Duodenal mucosa (tissue), 2 donors: Measurements from ENCODE around the gene C12orf57.

ENCODE experiments used
- H3K27ac ChIP-seq: one replicate; pipeline ENCODE4 v1.7.0; 2013; ENCODE audit warnings: low read depth, low read length
- H3K27me3 ChIP-seq, 2 donors: one replicate each; pipeline ENCODE4 v1.7.0; 2013; ENCODE audit warnings: low read length in 2 of 2, control low read depth in 1 of 2; ENCODE audit not compliant: insufficient read depth in 2 of 2, control insufficient read depth in 1 of 2
- H3K36me3 ChIP-seq, 2 donors: one replicate each; pipeline ENCODE4 v1.7.0; 2013; ENCODE audit warnings: low read length in 2 of 2, control low read depth in 1 of 2; ENCODE audit not compliant: insufficient read depth in 2 of 2, control insufficient read depth in 1 of 2
- H3K4me1 ChIP-seq, 2 donors: one replicate each; pipeline ENCODE4 v1.7.0; 2013; ENCODE audit warnings: low read length in 2 of 2, control low read depth in 1 of 2; ENCODE audit not compliant: insufficient read depth in 2 of 2, control insufficient read depth in 1 of 2
- H3K4me3 ChIP-seq, 2 donors: one replicate each; pipeline ENCODE4 v1.7.0; 2013; ENCODE audit warnings: low read length in 2 of 2, low read depth in 1 of 2
- H3K9ac ChIP-seq, 2 donors: one replicate each; pipeline ENCODE4 v1.7.0; 2013; ENCODE audit warnings: low read length in 2 of 2, low read depth in 1 of 2
- H3K9me3 ChIP-seq, 2 donors: one replicate each; pipeline ENCODE4 v1.7.0; 2013; ENCODE audit warnings: low read length in 2 of 2, control low read depth in 1 of 2; ENCODE audit not compliant: control insufficient read depth in 1 of 2

The C12orf57 gene

GRCh38 chr12:6953442-6954315 is 9.9 kb downstream of the C12orf57 start:
- H3K9ac ChIP-seq, result peak overlapping the region; percentile 53 to 69
- peaks cover 17 to 27% of the 10 kb centered on the region in 2 donors for H3K36me3 ChIP-seq
- H3K27ac ChIP-seq, result peak overlapping the region; percentile 67
- no peaks in the 10 kb centered on the region for H3K9me3 ChIP-seq
- no peaks in the 10 kb centered on the region for H3K27me3 ChIP-seq
- H3K4me3 ChIP-seq, result peak overlapping the region; percentile 67 to 74
- H3K4me1 ChIP-seq, result peaks cover 51 to 74% of the 10 kb centered on the region in 2 donors

- Histone ChIP-seq H3K27ac (peak overlapping the region; percentile 67), H3K9me3 (no peaks in the 10 kb centered on the region), H3K36me3 (peaks cover 17 to 30% of the 10 kb centered on the region in 2 donors), H3K4me1 (peaks cover 47 to 75% of the 10 kb centered on the region in 2 donors), H3K27me3 (no peaks in the 10 kb centered on the region), H3K4me3 (peak overlapping the region; percentile 37 to 67), H3K9ac (peak overlapping the region in 1 of 2 donors; percentile 39)
Measured at GRCh38 chr12:6954316-6955107, 10.7 kb downstream of the C12orf57 start.

- Histone ChIP-seq H3K4me1 (peaks cover 47 to 75% of the 10 kb centered on the region in 2 donors), H3K4me3 (no peak overlapping the region), H3K9ac (no peak overlapping the region), H3K36me3 (peaks cover 17 to 34% of the 10 kb centered on the region in 2 donors), H3K9me3 (no peaks in the 10 kb centered on the region), H3K27ac (no peak overlapping the region), H3K27me3 (no peaks in the 10 kb centered on the region)
Measured at GRCh38 chr12:6955108-6956020, 11.5 kb downstream of the C12orf57 start.

- peaks cover 17 to 35% of the 10 kb centered on the region in 2 donors for H3K36me3 ChIP-seq
- no peaks in the 10 kb centered on the region for H3K9me3 ChIP-seq
- H3K27ac ChIP-seq, result no peak overlapping the region
- no peak overlapping the region for H3K4me3 ChIP-seq
- no peak overlapping the region for H3K9ac ChIP-seq
- no peaks in the 10 kb centered on the region for H3K27me3 ChIP-seq
- H3K4me1 ChIP-seq, result peaks cover 51 to 76% of the 10 kb centered on the region in 2 donors
Measured at GRCh38 chr12:6956021-6956727, 12.4 kb downstream of the C12orf57 start.

GRCh38 chr12:6957151-6957701 is 13.4 kb downstream of the C12orf57 start:
- Histone ChIP-seq H3K27me3 (no peaks in the 10 kb centered on the region), H3K27ac (no peak overlapping the region), H3K4me1 (peaks cover 62 to 87% of the 10 kb centered on the region in 2 donors), H3K4me3 (no peak overlapping the region), H3K9me3 (no peaks in the 10 kb centered on the region), H3K9ac (no peak overlapping the region), H3K36me3 (peaks cover 17 to 35% of the 10 kb centered on the region in 2 donors)

GRCh38 chr12:6957741-6958608 is 14.2 kb downstream of the C12orf57 start:
- H3K9ac ChIP-seq, result peak overlapping the region in 1 of 2 donors; percentile 47
- H3K4me3 ChIP-seq, result peak overlapping the region in 1 of 2 donors; percentile 32
- H3K27me3 ChIP-seq, result no peaks in the 10 kb centered on the region
- H3K27ac ChIP-seq, result no peak overlapping the region
- H3K4me1 ChIP-seq, result peaks cover 67 to 91% of the 10 kb centered on the region in 2 donors
- H3K36me3 ChIP-seq, result peaks cover 13 to 35% of the 10 kb centered on the region in 2 donors
- H3K9me3 ChIP-seq, result no peaks in the 10 kb centered on the region

GRCh38 chr12:6958609-6959057 is 14.8 kb downstream of the C12orf57 start:
- Histone ChIP-seq H3K9ac (peak overlapping the region in 1 of 2 donors; percentile 47), H3K36me3 (peaks cover 13 to 35% of the 10 kb centered on the region in 2 donors), H3K27me3 (no peaks in the 10 kb centered on the region), H3K4me1 (peaks cover 67 to 86% of the 10 kb centered on the region in 2 donors), H3K4me3 (peak overlapping the region; percentile 32 to 37), H3K9me3 (no peaks in the 10 kb centered on the region), H3K27ac (peak overlapping the region; percentile 70)

- Histone ChIP-seq H3K4me1 (peaks cover 64 to 84% of the 10 kb centered on the region in 2 donors), H3K27me3 (no peaks in the 10 kb centered on the region), H3K4me3 (peak overlapping the region; percentile 32 to 37), H3K9ac (peak overlapping the region in 1 of 2 donors; percentile 47), H3K9me3 (no peaks in the 10 kb centered on the region), H3K27ac (peak overlapping the region; percentile 70), H3K36me3 (peaks cover 13 to 36% of the 10 kb centered on the region in 2 donors)
Measured at GRCh38 chr12:6959058-6959804, 15.4 kb downstream of the C12orf57 start.
